Measurements from ENCODE around the gene RNF144B. TPM values are rescaled to one million over a fixed set of nuclear protein-coding genes. Genes with fewer than 3 reads are reported as not detected.
"Not testable (repeated sequence)": the region's sequence is repeated elsewhere in the genome, so short reads cannot be mapped to it uniquely, and the experiment has no call there.

RNF144B gene
- polyA plus RNA-seq, 3 donors: 25.6 to 31.0 (median 27.9) TPM

DNA sequence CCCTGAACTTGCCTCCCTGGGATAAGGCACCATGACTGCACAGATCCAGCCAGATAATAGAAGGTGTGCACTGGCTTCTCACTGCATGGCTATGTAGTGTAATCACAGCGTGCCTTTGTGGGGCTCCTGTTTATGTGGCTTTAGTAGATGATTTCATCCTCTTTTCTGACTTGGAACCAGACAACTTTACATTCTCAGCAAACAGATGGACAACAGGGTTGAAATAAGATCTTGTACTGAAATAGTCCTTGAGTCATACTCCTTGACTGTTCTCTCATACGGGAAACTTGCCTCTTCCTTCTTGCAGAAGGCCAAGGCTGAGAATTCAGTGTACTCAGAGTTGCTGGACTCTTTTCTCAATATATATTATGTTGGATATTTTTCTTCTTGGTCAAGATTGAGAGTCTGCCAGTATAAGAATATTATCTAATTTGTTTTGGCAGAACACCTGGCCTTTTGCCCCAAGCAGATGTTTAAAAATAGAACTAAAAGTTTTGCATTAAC, 25.0 kb upstream of the RNF144B start:
- Mint-ChIP-seq H3K9me3 (peaks cover 10 to 21% (median 16%) of the 10 kb centered on the region in 7 donors), H3K27me3 (ENCODE audit: low read depth in 3 of 3) (peaks cover 0 to 1% (median 0%) of the 10 kb centered on the region in 3 donors), H3K4me1 (peaks cover 20% of the 10 kb centered on the region), H3K36me3 (peaks cover 6 to 7% of the 10 kb centered on the region in 2 donors), H3K27ac (no peak overlapping the region), H3K4me3 (no peak overlapping the region)
- Histone ChIP-seq H3K36me3 (replicated peaks in 1 of 2; ENCODE audit: control insufficient read depth in 1 of 2, insufficient read depth in 2 of 2, low read length in 2 of 2) (no peaks in the 10 kb centered on the region), H3K4me3 (replicated peaks in 1 of 3; ENCODE audit: low read depth in 2 of 3, low read length in 3 of 3) (no peak overlapping the region), H3K9me3 (replicated peaks in 1 of 2; ENCODE audit: control insufficient read depth in 1 of 2, insufficient read depth in 1 of 2, low read length in 2 of 2) (peaks cover 0 to 13% of the 10 kb centered on the region in 2 donors), H3K4me1 (ENCODE audit: control insufficient read depth in 1 of 2, insufficient read depth in 2 of 2, low read length in 2 of 2) (peaks cover 18 to 19% of the 10 kb centered on the region in 2 donors), H3K79me2 (ENCODE audit: insufficient read depth, low read length) (no peaks in the 10 kb centered on the region), H3K9ac (ENCODE audit: insufficient read depth, low read length, poor library complexity, severe bottlenecking) (no peak overlapping the region), H2AFZ (ENCODE audit: insufficient read depth, low read depth, low read length, poor library complexity, severe bottlenecking) (no peak overlapping the region), H4K20me1 (ENCODE audit: insufficient read depth, low read length) (no peaks in the 10 kb centered on the region), H3K27me3 (ENCODE audit: control insufficient read depth in 2 of 2, insufficient read depth in 2 of 2, low read length in 2 of 2) (no peaks in the 10 kb centered on the region), H3K27ac (ENCODE audit: low read depth in 1 of 2, low read length in 2 of 2) (no peak overlapping the region), H3K4me2 (replicated peaks; ENCODE audit: extremely low read depth, low read length, poor library complexity, severe bottlenecking) (no peak overlapping the region)
- WGBS (ENCODE audit: insufficient coverage): no CpG with 5 or more reads among the region's 2 CpGs
- intact Hi-C loops (cut with micrococcal nuclease): no loop called here
- DNase-seq: no peak
- TF ChIP-seq, protein P1, sequence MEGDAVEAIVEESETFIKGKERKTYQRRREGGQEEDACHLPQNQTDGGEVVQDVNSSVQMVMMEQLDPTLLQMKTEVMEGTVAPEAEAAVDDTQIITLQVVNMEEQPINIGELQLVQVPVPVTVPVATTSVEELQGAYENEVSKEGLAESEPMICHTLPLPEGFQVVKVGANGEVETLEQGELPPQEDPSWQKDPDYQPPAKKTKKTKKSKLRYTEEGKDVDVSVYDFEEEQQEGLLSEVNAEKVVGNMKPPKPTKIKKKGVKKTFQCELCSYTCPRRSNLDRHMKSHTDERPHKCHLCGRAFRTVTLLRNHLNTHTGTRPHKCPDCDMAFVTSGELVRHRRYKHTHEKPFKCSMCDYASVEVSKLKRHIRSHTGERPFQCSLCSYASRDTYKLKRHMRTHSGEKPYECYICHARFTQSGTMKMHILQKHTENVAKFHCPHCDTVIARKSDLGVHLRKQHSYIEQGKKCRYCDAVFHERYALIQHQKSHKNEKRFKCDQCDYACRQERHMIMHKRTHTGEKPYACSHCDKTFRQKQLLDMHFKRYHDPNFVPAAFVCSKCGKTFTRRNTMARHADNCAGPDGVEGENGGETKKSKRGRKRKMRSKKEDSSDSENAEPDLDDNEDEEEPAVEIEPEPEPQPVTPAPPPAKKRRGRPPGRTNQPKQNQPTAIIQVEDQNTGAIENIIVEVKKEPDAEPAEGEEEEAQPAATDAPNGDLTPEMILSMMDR (IDR thresholded peaks at IDR 0.05): no peak

DNA sequence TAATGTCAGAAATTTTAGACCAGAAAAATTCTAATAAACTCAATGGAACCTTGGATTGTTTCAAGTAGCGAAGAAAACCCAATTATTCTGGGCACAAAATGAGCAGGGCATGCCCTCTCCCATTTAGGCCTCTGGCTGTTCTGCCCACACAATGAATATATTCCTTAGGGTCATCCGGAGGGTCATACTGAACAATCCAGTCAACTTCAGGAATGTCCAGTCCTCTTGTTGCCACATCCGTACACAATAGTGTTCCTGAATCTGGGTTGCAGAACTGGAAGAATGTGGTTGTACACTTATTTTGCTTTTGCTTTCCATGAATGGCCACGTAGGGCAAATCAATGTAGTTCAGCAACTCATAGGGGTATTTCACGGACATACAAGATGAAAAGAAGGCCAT, 23.4 kb upstream of the RNF144B start:
- no peak overlapping the region for H3K27ac ChIP-seq (ENCODE audit: low read depth in 1 of 2, low read length in 2 of 2)
- peaks cover 0 to 1% (median 0%) of the 10 kb centered on the region in 3 donors for H3K27me3 Mint-ChIP-seq (ENCODE audit: low read depth in 3 of 3)
- H3K4me1 Mint-ChIP-seq: peaks cover 20% of the 10 kb centered on the region
- H3K9me3 Mint-ChIP-seq: peaks cover 7 to 14% (median 9%) of the 10 kb centered on the region in 7 donors
- no peak overlapping the region for H3K4me3 ChIP-seq (replicated peaks in 1 of 3; ENCODE audit: low read depth in 2 of 3, low read length in 3 of 3)
- H3K4me1 ChIP-seq (ENCODE audit: control insufficient read depth in 1 of 2, insufficient read depth in 2 of 2, low read length in 2 of 2): peaks cover 18 to 19% of the 10 kb centered on the region in 2 donors
- peaks cover 0 to 2% of the 10 kb centered on the region in 2 donors for H3K36me3 Mint-ChIP-seq
- peaks cover 0 to 27% of the 10 kb centered on the region in 2 donors for H3K9me3 ChIP-seq (replicated peaks in 1 of 2; ENCODE audit: control insufficient read depth in 1 of 2, insufficient read depth in 1 of 2, low read length in 2 of 2)
- H2AFZ ChIP-seq (ENCODE audit: insufficient read depth, low read depth, low read length, poor library complexity, severe bottlenecking): no peak overlapping the region
- no peaks in the 10 kb centered on the region for H4K20me1 ChIP-seq (ENCODE audit: insufficient read depth, low read length)
- H3K9ac ChIP-seq (ENCODE audit: insufficient read depth, low read length, poor library complexity, severe bottlenecking): no peak overlapping the region
- H3K36me3 ChIP-seq (replicated peaks in 1 of 2; ENCODE audit: control insufficient read depth in 1 of 2, insufficient read depth in 2 of 2, low read length in 2 of 2): no peaks in the 10 kb centered on the region
- no peak for DNase-seq
- H3K79me2 ChIP-seq (ENCODE audit: insufficient read depth, low read length): no peaks in the 10 kb centered on the region
- H3K27me3 ChIP-seq (ENCODE audit: control insufficient read depth in 2 of 2, insufficient read depth in 2 of 2, low read length in 2 of 2): no peaks in the 10 kb centered on the region
- no peak overlapping the region for H3K4me2 ChIP-seq (replicated peaks; ENCODE audit: extremely low read depth, low read length, poor library complexity, severe bottlenecking)
- no peak overlapping the region for H3K27ac Mint-ChIP-seq
- TF ChIP-seq, protein P1 (IDR thresholded peaks at IDR 0.05): no peak
- intact Hi-C loops (cut with micrococcal nuclease): no loop called here
- 96% methylated on average over 4 of the region's 5 CpGs for WGBS (ENCODE audit: insufficient coverage)
- no peak overlapping the region for H3K4me3 Mint-ChIP-seq

DNA sequence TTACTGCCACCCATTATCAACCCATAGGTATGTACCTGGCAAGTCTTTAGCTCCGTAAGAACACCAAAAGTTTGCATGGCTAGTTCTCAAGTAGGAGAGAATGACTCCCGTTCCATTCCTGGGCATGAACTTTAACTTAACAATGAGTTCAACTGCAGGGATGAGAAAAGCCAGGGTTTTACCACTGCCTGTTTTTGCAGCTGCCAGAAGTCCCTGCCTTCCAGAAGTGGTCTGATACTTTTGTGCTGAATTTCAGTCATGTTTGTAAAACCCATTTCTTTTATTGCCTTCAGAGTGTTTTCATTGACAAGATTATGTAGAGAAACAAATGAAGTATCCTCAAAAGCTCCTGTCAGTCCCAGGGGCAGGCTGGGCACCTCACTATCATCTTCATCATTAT, 22.6 kb upstream of the RNF144B start:
- H3K79me2 ChIP-seq (ENCODE audit: insufficient read depth, low read length); H3K27ac ChIP-seq (ENCODE audit: low read depth in 1 of 2, low read length in 2 of 2); H3K27me3 ChIP-seq (ENCODE audit: control insufficient read depth in 2 of 2, insufficient read depth in 2 of 2, low read length in 2 of 2); H2AFZ ChIP-seq (ENCODE audit: insufficient read depth, low read depth, low read length, poor library complexity, severe bottlenecking); H4K20me1 ChIP-seq (ENCODE audit: insufficient read depth, low read length); H3K36me3 ChIP-seq (replicated peaks in 1 of 2; ENCODE audit: control insufficient read depth in 1 of 2, insufficient read depth in 2 of 2, low read length in 2 of 2); H3K4me3 Mint-ChIP-seq; H3K9ac ChIP-seq (ENCODE audit: insufficient read depth, low read length, poor library complexity, severe bottlenecking); H3K27me3 Mint-ChIP-seq (ENCODE audit: low read depth in 3 of 3); H3K4me2 ChIP-seq (replicated peaks; ENCODE audit: extremely low read depth, low read length, poor library complexity, severe bottlenecking); H3K36me3 Mint-ChIP-seq; DNase-seq; intact Hi-C loops (cut with micrococcal nuclease); H3K4me3 ChIP-seq (replicated peaks in 1 of 3; ENCODE audit: low read depth in 2 of 3, low read length in 3 of 3); H3K27ac Mint-ChIP-seq: not testable (repeated sequence)
- H3K4me1 Mint-ChIP-seq: peaks cover 13% of the 10 kb centered on the region
- H3K4me1 ChIP-seq (ENCODE audit: control insufficient read depth in 1 of 2, insufficient read depth in 2 of 2, low read length in 2 of 2): peaks cover 11 to 12% of the 10 kb centered on the region in 2 donors
- 90% methylated on average over 2 of the region's 2 CpGs for WGBS (ENCODE audit: insufficient coverage)
- H3K9me3 ChIP-seq (replicated peaks in 1 of 2; ENCODE audit: control insufficient read depth in 1 of 2, insufficient read depth in 1 of 2, low read length in 2 of 2): peaks cover 0 to 27% of the 10 kb centered on the region in 2 donors
- H3K9me3 Mint-ChIP-seq: peaks cover 7 to 14% (median 9%) of the 10 kb centered on the region in 7 donors
